GM19239 (cell line): ENCODE results near the gene NF1.

Source experiments
- DNase-seq: peaks from one replicate; pipeline ENCODE4 v3.0.0; 2011; ENCODE audit warnings: low spot score; ENCODE audit not compliant: insufficient read length
- FAIRE-seq: peaks from 2 replicates; lab custom pipeline; 2011; peaks lifted over from hg19 to GRCh38; lab: Jason Lieb, UNC

The NF1 gene

GRCh38 chr17:31392002-31392855 lies 297.5 kb downstream of the NF1 start:
- DNase-seq (no peak), FAIRE-seq (no peak)

DNA sequence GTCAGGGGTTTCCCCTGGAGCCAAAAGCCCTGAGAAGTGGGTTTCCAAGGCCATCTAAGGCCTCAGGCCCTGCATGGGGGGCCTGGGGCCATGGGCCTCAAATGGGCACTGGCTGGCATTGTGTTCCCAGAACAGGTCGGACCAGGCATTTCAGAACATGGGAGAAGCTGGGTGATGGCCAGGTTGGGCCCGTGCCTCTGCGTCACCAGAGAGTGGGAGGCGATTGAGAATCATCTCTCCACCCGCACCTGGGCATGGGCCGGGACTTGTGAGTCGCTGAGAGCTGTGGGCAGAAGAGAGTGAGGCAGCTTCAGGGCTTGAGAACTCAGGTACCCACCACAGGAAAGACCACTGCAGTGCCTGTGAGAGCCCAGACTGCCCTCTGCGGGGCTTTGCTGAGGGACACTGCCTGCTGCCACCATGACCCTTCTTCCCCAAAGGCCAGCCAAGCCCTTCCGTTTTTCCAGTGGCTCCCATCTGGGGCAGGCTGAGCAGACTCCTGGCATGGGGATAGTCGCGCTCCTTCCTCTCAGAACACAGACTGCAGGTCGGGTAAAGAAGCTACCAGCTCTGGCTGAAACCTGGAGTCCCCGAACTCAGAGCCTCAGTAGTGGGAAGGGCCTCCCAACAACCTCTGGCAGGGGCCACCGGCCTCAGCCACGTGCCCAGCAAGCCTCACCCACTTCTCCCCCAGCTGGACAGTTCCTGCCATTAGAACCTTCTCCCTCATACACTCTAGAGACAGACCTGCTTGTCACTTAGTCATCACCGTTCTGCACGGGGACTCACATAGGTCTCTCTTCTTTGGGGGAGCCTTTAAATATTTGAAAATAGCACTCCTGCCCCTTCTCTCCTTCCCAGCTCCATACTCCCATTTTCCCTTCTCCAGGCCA lies 298.3 kb downstream of the NF1 start:
- FAIRE-seq (no peak), DNase-seq (no peak)

GRCh38 chr17:31393749-31394146 lies 299.0 kb downstream of the NF1 start:
- DNase-seq (no peak), FAIRE-seq (no peak)

- FAIRE-seq (no peak), DNase-seq (no peak)
These were observed 299.8 kb downstream of the NF1 start for GRCh38 chr17:31394544-31394943.

GRCh38 chr17:31397256-31397939 lies 302.6 kb downstream of the NF1 start:
- DNase-seq: no peak

GRCh38 chr17:31398381-31399311 lies 303.9 kb downstream of the NF1 start:
- FAIRE-seq (no peak), DNase-seq (no peak)

More at GRCh38 chr17:31397256-31397939, 302.6 kb downstream of the NF1 start:
- FAIRE-seq: no peak

- FAIRE-seq (no peak), DNase-seq (no peak)
These were observed 305.7 kb downstream of the NF1 start for GRCh38 chr17:31400481-31400950.

- DNase-seq: no peak
- no peak for FAIRE-seq
These were observed 306.9 kb downstream of the NF1 start for GRCh38 chr17:31401456-31402254.

- FAIRE-seq: no peak
- no peak for DNase-seq
These were observed 309.5 kb downstream of the NF1 start for GRCh38 chr17:31404028-31404949.

- DNase-seq (no peak), FAIRE-seq (no peak)
These were observed 311.2 kb downstream of the NF1 start for GRCh38 chr17:31405890-31406371.

- FAIRE-seq: no peak
- no peak for DNase-seq
These were observed 313.8 kb downstream of the NF1 start for GRCh38 chr17:31408586-31408985.

- FAIRE-seq: no peak
- DNase-seq: no peak
These were observed 317.0 kb downstream of the NF1 start for GRCh38 chr17:31411707-31412285.

- no peak for DNase-seq
- FAIRE-seq: no peak
These were observed 317.7 kb downstream of the NF1 start for GRCh38 chr17:31412511-31412910.

DNA sequence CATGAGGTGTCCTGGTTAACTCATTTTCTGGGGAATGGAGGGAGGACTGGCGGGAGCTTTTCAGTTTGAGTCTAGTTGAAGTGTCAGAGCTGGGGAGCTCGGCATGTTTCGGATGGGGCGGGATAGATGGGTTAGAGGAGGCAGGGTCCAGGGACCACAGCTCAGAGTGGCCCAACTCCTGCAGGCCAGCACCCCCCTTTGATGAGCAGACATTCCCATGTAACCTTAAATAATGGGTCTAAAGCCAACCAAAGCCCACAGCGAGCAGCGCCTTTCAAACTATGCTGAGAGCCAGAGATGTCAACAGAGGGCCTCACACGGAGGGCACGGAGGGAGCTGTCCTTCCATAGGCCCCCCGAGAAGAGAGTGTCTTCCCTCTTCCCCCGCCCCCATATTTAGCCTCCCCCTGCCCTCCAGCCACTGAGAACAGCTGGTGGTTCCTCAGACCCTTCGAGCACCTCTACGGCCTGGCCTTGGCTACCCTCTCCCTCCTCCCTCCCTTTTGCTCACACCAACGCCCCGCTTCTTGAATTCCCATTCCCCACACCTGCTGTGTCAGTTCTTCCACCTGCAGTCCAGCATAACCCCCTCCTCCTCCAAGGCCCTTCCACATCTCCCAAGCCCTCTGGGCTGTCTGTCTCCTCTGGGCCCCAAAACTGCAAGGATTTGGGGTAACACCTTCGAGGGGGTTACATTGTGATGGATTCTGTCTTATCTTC lies 318.5 kb downstream of the NF1 start:
- no peak for FAIRE-seq
- no peak for DNase-seq

DNA sequence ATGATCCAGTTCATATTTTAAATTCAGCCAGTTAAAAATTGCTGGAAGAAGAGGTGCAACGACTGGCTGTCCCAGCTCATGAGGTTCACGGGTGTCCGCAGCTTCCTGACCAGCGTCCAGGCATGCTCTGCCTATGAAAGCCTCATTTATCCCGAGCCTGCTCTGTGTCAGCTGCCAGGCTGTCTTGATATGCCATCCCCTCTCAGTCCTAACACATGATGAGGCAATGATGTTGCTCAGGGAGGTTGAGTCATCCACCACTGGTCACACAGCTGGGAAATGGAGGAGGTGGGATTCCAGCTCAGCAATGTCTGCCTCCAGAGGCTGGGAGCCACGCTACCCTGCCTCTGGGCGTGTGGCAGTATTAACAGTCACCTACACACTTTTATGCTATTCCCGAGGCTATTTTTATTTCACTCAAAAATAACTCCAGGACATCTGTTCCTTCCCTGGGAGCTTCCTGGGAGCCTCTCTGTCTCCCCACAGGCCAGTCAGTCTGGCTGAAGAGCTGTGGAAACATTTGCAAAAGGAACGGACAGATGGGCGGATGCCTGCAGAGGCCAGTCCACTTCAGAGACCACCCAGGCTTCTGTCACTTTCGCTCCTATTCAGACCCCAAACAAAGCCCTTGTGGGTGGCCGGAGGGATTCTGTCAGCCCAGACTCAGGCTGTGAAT lies 319.2 kb downstream of the NF1 start:
- FAIRE-seq: no peak
- DNase-seq: no peak

- DNase-seq: no peak
- FAIRE-seq: no peak
These were observed 319.8 kb downstream of the NF1 start for GRCh38 chr17:31414550-31414918.
